ENCODE data around the gene PLCG2. TPM values are rescaled to one million over a fixed set of nuclear protein-coding genes. Genes with fewer than 3 reads are reported as not detected.

The PLCG2 gene
- polyA plus RNA-seq, 1 donor from 2014 or later, result not detected

DNA sequence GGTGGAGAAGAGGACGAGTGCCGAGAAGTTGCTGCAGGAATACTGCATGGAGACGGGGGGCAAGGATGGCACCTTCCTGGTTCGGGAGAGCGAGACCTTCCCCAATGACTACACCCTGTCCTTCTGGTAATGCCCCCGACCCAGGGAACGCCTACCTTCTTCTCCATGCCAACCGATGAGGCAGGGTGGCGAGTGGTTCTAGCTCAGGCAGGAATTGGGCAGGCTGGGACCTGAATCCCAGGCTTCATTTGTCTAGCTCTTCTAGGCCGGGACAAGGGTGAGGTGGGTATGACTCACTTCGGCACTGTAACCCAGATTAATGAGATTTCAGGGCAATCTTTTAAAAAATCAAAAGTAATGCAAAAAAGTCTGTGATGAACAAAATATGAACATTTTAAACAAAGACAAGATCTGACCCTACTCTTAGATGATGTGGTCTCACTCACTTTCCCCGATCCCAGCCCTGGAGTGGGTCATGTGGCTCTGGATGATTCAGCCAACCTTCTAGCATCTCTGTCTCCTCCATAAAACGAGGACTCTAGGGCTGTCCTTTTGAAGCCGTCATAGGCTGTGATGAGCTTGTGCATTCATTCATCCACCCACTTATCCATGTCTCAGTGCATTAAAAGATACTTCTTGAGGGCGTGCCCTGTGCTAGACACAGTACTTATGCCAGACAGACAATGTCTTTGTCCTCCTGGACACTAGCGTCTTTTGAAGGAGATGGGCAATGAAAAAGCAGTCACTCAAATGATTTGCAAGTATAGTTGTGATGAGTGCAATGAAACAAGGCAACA is 129.6 kb downstream of the PLCG2 start:
- no peaks in the 10 kb centered on the region for H3K79me2 ChIP-seq (replicated peaks; ENCODE audit: insufficient read depth, low read length)
- TF ChIP-seq MXI1 (conservative IDR thresholded peaks at IDR 0.05; ENCODE audit: poor library complexity, severe bottlenecking), result no peak
- TF ChIP-seq POLR2AphosphoS5 (IDR thresholded peaks at IDR 0.05), result no peak
- TF ChIP-seq RAD21 (conservative IDR thresholded peaks at IDR 0.05), result no peak
- no peak for TF ChIP-seq EP300 (conservative IDR thresholded peaks at IDR 0.05; ENCODE audit: poor library complexity, severe bottlenecking)
- no peak for TF ChIP-seq SMC3 (conservative IDR thresholded peaks at IDR 0.05; ENCODE audit: poor library complexity)
- no peak for TF ChIP-seq EZH2 (IDR thresholded peaks at IDR 0.05; ENCODE audit: borderline replicate concordance, insufficient read depth, low read length, poor library complexity, severe bottlenecking)
- no peak for TF ChIP-seq TAF1 (IDR thresholded peaks at IDR 0.05; ENCODE audit: low read depth)
- TF ChIP-seq, protein P1, sequence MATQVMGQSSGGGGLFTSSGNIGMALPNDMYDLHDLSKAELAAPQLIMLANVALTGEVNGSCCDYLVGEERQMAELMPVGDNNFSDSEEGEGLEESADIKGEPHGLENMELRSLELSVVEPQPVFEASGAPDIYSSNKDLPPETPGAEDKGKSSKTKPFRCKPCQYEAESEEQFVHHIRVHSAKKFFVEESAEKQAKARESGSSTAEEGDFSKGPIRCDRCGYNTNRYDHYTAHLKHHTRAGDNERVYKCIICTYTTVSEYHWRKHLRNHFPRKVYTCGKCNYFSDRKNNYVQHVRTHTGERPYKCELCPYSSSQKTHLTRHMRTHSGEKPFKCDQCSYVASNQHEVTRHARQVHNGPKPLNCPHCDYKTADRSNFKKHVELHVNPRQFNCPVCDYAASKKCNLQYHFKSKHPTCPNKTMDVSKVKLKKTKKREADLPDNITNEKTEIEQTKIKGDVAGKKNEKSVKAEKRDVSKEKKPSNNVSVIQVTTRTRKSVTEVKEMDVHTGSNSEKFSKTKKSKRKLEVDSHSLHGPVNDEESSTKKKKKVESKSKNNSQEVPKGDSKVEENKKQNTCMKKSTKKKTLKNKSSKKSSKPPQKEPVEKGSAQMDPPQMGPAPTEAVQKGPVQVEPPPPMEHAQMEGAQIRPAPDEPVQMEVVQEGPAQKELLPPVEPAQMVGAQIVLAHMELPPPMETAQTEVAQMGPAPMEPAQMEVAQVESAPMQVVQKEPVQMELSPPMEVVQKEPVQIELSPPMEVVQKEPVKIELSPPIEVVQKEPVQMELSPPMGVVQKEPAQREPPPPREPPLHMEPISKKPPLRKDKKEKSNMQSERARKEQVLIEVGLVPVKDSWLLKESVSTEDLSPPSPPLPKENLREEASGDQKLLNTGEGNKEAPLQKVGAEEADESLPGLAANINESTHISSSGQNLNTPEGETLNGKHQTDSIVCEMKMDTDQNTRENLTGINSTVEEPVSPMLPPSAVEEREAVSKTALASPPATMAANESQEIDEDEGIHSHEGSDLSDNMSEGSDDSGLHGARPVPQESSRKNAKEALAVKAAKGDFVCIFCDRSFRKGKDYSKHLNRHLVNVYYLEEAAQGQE (IDR thresholded peaks at IDR 0.05; ENCODE audit: borderline replicate concordance), result no peak
- TF ChIP-seq, protein P2, sequence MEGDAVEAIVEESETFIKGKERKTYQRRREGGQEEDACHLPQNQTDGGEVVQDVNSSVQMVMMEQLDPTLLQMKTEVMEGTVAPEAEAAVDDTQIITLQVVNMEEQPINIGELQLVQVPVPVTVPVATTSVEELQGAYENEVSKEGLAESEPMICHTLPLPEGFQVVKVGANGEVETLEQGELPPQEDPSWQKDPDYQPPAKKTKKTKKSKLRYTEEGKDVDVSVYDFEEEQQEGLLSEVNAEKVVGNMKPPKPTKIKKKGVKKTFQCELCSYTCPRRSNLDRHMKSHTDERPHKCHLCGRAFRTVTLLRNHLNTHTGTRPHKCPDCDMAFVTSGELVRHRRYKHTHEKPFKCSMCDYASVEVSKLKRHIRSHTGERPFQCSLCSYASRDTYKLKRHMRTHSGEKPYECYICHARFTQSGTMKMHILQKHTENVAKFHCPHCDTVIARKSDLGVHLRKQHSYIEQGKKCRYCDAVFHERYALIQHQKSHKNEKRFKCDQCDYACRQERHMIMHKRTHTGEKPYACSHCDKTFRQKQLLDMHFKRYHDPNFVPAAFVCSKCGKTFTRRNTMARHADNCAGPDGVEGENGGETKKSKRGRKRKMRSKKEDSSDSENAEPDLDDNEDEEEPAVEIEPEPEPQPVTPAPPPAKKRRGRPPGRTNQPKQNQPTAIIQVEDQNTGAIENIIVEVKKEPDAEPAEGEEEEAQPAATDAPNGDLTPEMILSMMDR (IDR thresholded peaks at IDR 0.05; ENCODE audit: poor library complexity, severe bottlenecking), result no peak
- no peak overlapping the region for H3K27ac ChIP-seq (ENCODE audit: low read length)

DNA sequence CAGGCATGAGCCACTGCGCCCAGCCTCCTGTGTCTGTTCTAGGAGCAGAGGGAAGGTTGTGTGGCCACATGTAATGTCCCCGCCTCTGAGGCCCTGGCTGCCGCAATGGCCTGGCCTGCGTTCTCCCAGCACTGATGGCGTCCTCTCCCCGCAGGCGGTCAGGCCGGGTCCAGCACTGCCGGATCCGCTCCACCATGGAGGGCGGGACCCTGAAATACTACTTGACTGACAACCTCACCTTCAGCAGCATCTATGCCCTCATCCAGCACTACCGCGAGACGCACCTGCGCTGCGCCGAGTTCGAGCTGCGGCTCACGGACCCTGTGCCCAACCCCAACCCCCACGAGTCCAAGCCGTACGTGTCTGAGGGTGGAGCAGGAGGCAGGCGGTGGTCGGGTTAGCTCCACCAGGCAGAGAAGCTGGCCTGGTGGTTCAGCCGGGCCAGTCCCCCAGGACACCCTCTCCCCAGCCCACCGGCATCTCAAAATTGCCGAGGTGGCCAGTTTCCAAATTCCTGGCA is 131.3 kb downstream of the PLCG2 start:
- no peaks in the 10 kb centered on the region for H3K79me2 ChIP-seq (replicated peaks; ENCODE audit: insufficient read depth, low read length)
- no peak overlapping the region for H3K27ac ChIP-seq (ENCODE audit: low read length)
- H3K4me2 ChIP-seq (ENCODE audit: low read length), result no peak overlapping the region
- no peak overlapping the region for H2AFZ ChIP-seq (ENCODE audit: low read depth, low read length)
- no peak overlapping the region for H3K9ac ChIP-seq (ENCODE audit: low read length)
- H3K36me3 ChIP-seq (ENCODE audit: insufficient read depth, low read length), result no peaks in the 10 kb centered on the region
- H3F3A ChIP-seq (ENCODE audit: insufficient read depth, low read length, poor library complexity, severe bottlenecking), result no peaks in the 10 kb centered on the region
- no peaks in the 10 kb centered on the region for H4K20me1 ChIP-seq (ENCODE audit: insufficient read depth)
- TF ChIP-seq POLR2AphosphoS5 (IDR thresholded peaks at IDR 0.05), result no peak
- TF ChIP-seq RAD21 (conservative IDR thresholded peaks at IDR 0.05), result no peak
- TF ChIP-seq, protein P2 (IDR thresholded peaks at IDR 0.05; ENCODE audit: poor library complexity, severe bottlenecking), result no peak
- TF ChIP-seq EZH2 (IDR thresholded peaks at IDR 0.05; ENCODE audit: borderline replicate concordance, insufficient read depth, low read length, poor library complexity, severe bottlenecking), result no peak
- TF ChIP-seq, protein P1 (IDR thresholded peaks at IDR 0.05; ENCODE audit: borderline replicate concordance), result no peak
- H3K27me3 ChIP-seq (ENCODE audit: insufficient read depth, low read depth, low read length), result no peaks in the 10 kb centered on the region
- no peaks in the 10 kb centered on the region for H3K9me3 ChIP-seq (ENCODE audit: low read length)
- H3K4me3 ChIP-seq (ENCODE audit: low read length), result no peak overlapping the region
- no peaks in the 10 kb centered on the region for H3K9me2 ChIP-seq (ENCODE audit: insufficient read depth, low read length)

More for the DNA sequence above, 129.6 kb downstream of the PLCG2 start:
- Histone ChIP-seq H2AFZ (ENCODE audit: low read depth, low read length) (no peak overlapping the region), H3K4me2 (ENCODE audit: low read length) (no peak overlapping the region), H3K9ac (ENCODE audit: low read length) (no peak overlapping the region), H3K9me2 (ENCODE audit: insufficient read depth, low read length) (no peaks in the 10 kb centered on the region), H3K27me3 (ENCODE audit: insufficient read depth, low read depth, low read length) (no peaks in the 10 kb centered on the region), H3F3A (ENCODE audit: insufficient read depth, low read length, poor library complexity, severe bottlenecking) (no peaks in the 10 kb centered on the region), H3K9me3 (ENCODE audit: low read length) (no peaks in the 10 kb centered on the region), H4K20me1 (ENCODE audit: insufficient read depth) (no peaks in the 10 kb centered on the region), H3K4me3 (ENCODE audit: low read length) (no peak overlapping the region), H3K36me3 (ENCODE audit: insufficient read depth, low read length) (no peaks in the 10 kb centered on the region)
